GM19023 (cell line): ENCODE results near the gene EEA1.
"Not testable (repeated sequence)": the region's sequence is repeated elsewhere in the genome, so short reads cannot be mapped to it uniquely, and the experiment has no call there.

Source experiments
- ATAC-seq: cut with Tn5 transposase; IDR thresholded peaks from one replicate; pipeline ENCODE4 v1.9.1; 2021; ENCODE audit warnings: mild to moderate bottlenecking, moderate library complexity; ENCODE audit not compliant: unreplicated experiment

EEA1 gene

DNA sequence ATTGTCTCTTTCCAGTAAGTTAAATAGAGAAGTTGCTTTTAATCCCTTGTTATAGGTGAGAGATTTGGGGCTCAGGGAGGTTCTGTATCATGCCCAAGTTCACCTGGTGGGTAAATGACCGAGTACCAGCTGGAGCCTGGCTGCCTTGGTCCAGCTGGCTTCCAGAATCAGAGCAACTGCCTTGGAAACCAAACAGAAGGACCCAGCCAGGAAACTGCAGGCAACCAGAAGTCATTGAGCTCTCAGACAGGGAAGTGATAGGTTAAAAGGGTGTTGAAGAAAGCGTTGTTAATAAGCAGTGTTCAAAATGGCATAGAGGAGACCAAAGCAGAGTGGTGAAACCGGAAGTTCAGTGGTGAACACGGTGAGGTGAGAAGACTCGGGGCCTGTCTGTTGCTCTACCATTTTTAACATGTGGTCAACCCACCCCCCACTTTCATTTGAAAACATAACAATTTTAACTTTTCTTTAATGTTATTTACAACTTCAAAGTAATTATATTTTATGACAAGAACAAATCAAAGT lies 171.4 kb downstream of the EEA1 start:
- no peak for ATAC-seq

GRCh38 chr12:92756898-92757596 lies 172.0 kb downstream of the EEA1 start:
- no peak for ATAC-seq

- no peak for ATAC-seq
These were observed 174.9 kb downstream of the EEA1 start for GRCh38 chr12:92753976-92754885.

DNA sequence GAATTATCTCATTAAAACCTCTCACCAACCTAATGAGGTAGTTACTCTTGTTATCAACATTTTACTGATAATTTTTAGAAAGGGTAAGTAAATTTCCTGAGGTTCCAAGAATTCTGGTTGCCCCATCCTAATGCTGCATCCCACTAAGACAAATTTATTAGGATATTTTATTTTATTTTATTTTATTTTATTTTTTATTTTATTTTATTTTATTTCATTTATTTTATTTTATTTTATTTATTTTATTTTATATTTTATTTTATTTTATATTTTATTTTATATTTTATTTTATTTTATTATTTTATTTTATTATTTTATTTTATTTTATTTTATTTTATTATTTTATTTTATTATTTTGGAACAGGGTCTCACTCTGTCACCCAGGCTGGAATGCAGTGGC lies 179.4 kb downstream of the EEA1 start:
- ATAC-seq, result not testable (repeated sequence)

DNA sequence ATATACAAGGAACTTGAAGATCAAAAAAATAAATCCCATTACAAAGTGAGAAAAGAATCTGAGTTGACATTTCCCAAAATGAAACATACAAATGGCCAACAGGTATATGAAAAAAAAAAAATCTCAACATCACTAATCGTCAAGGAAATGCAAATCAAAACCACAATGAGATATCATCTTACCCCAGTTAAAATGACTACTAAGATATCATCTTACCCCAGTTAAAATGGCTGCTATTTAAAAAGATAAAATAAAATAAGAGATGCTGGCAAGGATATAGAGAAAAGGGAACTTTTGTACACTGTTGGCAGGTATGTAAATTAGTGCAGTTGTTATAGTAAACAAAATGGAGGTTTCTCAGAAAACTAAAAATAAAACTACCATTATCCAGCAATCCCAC lies 181.9 kb downstream of the EEA1 start:
- no peak for ATAC-seq

DNA sequence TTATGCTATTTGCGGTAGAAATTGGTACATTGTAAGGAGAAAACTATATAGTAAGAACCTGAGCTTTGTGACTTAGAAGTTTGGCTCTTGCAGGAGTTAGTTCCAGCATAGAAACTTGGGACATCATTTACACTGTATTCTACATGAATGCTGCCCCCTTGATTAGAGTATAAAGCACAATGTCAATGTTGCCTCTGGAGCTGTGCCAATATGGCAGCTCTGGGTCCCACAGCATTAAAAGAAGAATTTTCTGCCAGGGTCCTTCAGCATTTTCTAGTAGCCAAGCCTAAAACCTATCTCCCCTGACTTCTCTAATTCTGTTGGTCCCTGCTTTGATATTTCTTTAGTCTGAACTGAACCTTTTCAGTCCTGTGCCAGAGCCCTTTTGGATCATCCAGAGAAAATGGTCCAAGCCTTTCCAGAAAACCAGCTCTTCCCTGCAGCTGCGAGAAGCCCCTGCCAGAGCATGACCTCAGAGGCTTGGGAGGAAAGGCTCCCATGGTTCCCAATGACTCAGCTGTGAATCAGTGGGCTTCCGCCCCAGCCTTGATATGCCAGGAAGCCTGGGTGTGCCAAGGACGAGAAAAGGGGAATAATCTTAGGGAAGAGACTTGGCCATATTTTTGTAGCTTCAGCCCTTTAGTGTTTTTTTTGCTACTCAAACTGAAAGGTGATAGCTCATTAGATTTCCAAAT lies 183.1 kb downstream of the EEA1 start:
- ATAC-seq, result no peak

- ATAC-seq, result no peak
These were observed 186.1 kb downstream of the EEA1 start for GRCh38 chr12:92743026-92743425.

DNA sequence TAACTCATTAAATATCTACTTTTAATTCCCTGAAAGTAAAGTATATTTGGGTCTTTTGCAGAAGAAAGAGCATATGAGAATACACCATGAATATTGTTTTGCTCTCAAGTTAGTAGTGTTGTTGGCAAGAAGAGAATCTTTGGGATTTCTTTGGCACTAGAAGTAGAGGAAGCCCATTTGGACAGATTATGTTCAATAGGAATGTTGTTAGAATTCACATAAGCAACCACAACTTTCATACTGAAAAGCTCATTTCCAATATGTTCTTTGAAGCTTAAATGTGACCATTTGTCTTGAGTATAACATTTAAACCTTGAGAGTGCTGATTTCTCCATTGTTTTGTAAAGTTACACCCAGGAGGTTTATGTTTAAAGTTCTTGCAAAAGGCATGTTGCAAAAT lies 188.7 kb downstream of the EEA1 start:
- ATAC-seq, result no peak

DNA sequence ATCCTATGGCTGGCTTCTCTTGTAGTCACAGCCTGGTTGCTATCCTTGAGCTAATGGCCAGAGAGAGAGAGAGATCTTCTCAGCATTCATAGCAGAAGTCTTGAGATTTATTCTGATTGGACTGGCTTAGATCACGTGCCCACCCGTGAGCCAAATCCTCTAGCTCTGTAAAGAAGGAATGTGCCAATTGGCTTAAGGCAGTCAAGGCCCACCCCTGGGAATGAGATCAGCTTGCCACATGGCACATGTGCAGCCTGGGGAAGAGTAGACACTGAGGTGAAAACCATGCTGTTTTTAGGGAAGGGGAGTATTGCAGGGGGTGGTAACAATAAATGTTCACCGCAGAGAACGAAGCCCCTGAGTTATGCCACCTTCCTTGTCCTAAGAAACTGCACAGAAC lies 190.0 kb downstream of the EEA1 start:
- ATAC-seq, result no peak

DNA sequence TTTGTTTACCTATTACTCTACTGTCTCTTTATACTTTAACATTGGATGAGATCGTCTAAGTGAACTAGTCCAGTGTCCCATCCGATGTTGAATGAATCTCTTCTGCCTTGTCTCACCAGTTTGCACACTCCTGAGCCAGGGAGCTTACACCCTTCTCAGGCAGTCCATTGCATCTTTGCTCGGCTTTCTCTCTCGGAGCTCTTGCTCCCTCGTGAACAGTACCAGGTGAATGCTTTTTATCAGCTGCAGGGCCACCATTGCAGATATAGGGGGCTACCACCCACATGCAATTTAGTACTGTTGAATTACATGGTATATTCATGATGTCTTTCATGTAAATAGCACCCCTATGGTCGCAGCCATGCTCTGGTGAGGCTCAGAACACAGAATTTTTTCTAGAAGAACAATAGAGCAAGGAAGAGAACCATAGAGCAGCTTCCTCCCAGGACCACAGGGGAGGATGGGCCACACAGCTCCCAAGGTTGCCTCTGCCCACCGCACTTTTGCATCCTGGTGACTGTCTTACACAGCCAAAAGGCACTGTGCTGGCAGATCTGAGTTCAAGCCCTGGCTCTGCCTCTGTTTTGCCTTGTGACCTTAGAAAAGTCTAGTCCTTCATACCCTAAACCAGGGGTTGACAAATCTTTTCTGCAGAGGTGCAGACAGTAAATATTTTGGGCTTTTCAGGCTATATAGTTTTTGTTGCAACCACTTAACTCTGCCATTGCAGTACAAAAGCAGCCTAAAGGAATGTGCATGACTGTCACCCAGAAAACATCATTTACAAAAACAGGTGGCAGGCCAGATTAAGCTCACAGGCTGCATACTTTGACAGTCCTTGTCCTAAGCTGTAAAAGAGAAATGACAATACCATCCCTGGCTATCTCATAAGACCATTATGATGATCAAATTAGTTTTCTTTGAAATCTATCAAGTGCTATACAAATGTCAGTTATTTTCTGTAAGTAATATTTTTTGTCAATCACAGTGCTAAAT lies 190.9 kb downstream of the EEA1 start:
- ATAC-seq, result no peak

GRCh38 chr12:92736605-92737004 lies 192.5 kb downstream of the EEA1 start:
- ATAC-seq, result no peak

DNA sequence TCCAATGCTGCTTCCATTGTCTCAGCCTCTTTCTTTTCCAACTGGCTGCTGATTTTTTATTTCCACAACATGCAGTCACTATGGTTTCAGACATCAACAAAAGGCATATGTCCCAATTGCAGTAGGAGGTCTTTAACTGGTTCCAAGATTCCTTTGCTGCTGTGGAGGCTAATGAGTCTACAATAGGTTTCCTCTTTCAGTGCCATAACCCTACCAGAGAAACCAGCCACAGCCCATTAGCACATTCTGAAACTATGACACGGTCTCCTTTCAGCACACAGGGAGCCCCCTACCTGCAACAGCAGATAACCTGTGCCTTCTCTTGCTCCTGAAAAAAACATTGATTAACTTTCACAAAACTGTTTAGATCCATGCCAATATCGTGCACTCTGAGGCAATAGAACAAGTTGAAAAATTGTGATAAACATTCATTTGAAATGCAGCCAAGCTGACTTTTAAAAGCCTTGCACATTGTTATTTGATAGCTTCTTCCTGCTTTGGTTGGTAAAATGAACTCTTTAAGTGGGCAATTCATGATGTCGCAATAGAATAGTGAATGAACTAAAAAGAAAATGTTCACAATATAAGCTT lies 193.9 kb downstream of the EEA1 start:
- no peak for ATAC-seq

- ATAC-seq, result no peak
These were observed 195.4 kb downstream of the EEA1 start for GRCh38 chr12:92733661-92734060.

DNA sequence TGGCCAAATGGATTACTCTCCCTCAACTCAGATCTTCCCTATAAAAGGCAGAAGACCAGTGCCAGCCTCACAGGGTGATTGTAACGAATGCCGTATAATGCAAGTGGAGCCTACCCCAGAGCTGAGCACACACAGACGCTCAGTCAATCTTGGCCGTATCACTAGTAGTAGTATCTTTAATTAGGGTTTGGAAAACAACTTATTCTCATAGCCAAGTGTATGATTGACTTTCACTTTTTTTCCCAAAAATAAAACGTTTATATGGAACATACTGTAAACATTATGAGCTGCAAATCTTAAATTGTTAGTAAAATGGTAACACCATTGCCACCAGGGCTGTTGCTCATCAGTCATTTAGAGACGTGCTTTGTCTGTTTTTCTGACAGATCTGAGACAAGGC lies 195.9 kb downstream of the EEA1 start:
- no peak for ATAC-seq

GRCh38 chr12:92732716-92733115 lies 196.4 kb downstream of the EEA1 start:
- ATAC-seq, result no peak

DNA sequence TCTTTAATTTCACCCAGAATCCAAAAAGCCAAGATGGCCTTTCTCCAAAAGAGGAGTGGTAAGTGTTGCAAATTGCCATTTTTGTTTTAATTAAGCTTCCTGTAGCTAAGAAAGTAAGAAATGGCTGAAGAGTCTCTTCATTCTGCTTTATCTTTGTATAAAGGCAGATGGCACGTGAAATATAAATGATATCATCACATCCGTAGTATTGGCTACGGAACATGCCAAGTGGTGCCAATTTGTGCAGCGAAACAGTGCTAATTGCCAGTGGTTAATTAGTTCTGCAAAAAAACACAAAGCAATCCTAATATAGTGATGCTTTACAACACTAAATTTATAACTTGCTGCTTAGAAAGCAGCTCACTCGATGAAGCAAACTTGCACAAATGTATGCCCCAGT lies 196.9 kb downstream of the EEA1 start:
- ATAC-seq, result no peak

DNA sequence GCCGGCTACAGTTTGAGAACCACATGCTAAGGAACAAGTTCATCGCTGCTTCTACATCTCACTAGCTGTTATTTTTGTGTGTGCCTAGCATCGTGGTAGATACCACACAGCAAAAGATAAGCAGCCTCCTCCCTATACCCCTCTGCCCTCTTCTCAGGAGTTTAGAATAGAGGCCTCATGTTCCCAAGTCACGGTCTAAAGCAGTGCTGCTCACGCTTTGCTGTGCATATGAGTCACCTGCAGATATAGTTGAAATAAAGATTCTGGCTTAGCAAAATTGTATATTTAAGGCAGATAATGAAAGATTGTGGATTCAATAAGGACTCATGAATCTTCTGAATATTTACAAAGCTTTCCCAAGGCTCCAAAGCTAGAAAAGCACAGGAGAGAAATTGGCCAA lies 198.3 kb downstream of the EEA1 start:
- ATAC-seq, result no peak

DNA sequence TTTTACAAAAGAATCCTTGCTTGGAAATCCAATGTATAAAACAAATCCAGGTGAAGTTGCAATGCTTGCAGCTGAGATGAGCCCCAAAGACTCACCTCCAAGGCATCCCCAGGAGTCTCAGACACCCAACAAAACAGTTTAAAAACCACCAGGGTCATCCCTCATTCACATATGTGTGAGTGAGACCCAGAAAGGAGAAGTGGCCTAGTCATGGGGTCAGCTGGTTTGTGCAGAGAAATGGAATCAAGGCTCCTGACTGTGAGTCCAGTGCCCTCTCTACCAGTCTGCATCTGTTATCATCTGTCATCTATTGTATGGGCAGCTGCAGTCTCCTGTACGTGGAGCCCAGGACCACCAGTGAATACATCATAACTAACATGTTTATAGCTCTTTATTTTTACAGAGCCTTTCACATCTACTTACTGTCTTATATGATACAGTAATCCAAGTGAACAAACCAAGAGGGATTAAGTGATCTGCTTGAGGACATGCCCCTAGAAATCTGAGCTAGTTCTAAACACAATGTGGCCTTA lies 199.3 kb downstream of the EEA1 start:
- no peak for ATAC-seq

- no peak for ATAC-seq
These were observed 202.2 kb downstream of the EEA1 start for GRCh38 chr12:92726850-92727249.

DNA sequence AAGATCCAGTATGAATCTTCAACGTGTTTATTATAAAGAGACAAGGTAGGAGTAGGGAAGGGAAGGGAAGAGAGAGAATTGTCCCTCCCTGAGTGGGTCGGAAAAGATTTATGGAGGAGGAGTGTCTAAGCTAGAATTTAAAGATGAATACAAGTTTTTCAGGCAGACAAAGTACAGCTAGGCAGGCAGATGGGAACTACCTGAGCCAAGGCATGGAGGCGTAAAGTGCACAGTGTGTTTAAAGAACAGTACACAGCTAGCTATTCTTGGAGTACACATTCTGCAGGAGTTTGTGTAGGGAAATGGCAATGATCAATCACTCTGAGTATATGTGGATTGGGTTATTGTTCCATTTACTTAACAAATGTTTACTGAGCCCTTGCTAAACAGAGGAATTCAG lies 206.2 kb downstream of the EEA1 start:
- ATAC-seq, result no peak
